ENCODE data around the gene TNS1. TPM values are rescaled to one million over a fixed set of nuclear protein-coding genes. Genes with fewer than 3 reads are reported as not detected.
"Not testable (repeated sequence)": the region's sequence is repeated elsewhere in the genome, so short reads cannot be mapped to it uniquely, and the experiment has no call there.

The TNS1 gene
- total RNA-seq, 2 experiments from 2014 or later = 0.15 to 0.61 TPM

DNA sequence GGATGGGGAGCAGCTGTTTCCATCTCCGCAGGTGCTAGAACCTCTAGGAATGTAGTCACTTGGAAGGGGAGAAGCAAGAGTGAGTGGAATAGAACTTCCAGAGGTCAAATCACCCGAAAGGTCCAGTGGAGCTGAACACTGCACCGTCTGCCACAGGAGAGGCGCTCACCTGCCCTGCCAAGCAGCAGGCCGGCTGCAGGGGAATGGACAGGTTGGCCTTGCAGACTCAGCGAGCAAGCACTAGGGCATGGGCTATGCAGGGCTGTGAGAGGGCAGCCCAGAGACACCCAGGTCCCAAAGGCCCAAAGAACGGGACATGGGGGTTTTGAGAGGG, 214.2 kb downstream of the TNS1 start:
- CTCF ChIA-PET = interaction anchor here (0.8 to 3.3 kb wide), 13 partner anchors 10 to 245 kb away, joined by 3 to 20 read pairs (median 6); no protein-coding TSS in a partner anchor
- POLR2A ChIA-PET = no interaction called here

DNA sequence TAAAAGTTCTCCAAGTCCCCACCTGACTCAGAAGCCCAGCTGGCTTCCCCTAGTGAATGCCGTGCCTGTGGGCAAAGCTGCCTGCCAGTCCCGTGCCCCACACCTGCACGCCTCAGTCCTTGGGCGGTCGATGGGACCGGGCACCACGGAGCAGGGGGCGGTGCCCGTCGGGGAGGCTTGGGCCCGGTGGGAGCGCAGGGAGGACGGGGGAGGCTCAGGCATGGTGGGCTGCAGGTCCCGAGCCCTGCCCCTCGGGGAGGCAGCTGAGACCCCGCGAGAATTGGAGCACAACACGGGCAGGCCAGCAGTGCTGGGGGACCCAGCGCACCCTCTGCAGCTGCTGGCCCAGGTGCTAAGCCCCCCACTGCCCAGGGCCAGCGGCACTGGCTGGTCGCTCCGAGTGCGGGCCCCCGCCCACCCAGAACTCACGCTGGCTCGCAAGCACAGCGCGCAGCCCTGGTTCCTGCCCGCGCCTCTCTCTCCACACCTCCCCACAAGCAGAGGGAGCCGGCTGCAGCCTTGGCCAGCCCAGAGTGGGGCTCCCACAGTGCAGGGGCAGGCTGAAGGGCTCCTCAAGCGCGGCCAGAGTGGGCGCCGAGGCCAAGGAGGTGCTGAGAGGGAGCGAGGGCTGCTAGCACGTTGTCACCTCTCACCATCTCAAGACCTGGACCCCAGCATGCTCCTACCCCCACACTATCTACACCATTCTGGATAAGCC, 215.5 kb downstream of the TNS1 start:
- POLR2A ChIA-PET = no interaction called here
- CTCF ChIA-PET = interaction anchor here (1.3 to 3.0 kb wide), 5 partner anchors 100 to 281 kb away, joined by 5 to 24 read pairs (median 14); partner anchors contain the start of gene RUFY4

DNA sequence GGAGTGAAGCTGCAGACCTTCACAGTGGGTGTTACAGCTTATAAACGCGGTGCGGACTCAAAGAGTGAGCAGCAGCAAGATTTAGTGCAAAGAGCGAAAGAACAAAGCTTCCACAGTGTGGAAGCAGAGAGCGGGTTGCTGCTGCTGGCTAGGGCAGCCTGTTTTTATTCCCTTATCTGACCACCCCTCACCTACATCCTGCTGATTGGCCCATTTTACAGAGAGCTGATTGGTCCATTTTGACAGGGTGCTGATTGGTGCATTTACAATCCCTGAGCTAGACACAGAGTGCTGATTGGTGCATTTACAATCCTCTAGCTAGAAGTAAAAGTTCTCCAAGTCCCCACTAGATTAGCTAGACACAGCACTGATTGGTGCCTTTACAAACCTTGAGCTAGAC, 216.2 kb downstream of the TNS1 start:
- POLR2A ChIA-PET = not testable (repeated sequence)

DNA sequence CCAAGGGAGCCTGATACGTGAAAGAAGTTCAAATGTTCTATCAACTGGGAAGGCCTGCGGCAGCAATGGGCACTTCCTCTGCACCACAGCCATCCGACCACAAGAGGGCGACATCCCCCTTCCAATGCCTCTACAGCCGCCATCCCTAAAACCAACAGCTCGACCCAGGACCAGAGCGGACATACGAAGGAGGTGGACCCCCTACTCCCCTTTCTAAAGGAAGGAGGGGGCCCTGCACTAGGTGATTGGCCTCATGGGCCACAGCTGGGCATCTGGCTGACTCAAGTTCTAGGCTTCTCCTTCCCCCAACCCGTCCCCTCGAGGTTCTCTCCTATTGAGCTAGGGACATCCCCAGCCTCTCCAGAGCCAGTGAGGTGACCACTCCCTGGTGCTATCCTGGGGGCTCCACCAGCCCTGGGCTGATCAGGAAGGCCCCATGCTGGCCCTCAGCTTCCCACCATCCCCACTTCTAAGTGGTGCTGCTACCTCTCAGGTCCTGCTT, 217.2 kb downstream of the TNS1 start:
- CTCF ChIA-PET = interaction anchor here (0.8 to 3.0 kb wide), 16 partner anchors 8 to 251 kb away, joined by 3 to 24 read pairs (median 4); no protein-coding TSS in a partner anchor
- POLR2A ChIA-PET = no interaction called here

More for the DNA sequence above, 216.2 kb downstream of the TNS1 start:
- CTCF ChIA-PET = interaction anchor here (1.3 to 3.0 kb wide), 7 partner anchors 9 to 282 kb away, joined by 5 to 24 read pairs (median 12); partner anchors contain the start of gene RUFY4

DNA sequence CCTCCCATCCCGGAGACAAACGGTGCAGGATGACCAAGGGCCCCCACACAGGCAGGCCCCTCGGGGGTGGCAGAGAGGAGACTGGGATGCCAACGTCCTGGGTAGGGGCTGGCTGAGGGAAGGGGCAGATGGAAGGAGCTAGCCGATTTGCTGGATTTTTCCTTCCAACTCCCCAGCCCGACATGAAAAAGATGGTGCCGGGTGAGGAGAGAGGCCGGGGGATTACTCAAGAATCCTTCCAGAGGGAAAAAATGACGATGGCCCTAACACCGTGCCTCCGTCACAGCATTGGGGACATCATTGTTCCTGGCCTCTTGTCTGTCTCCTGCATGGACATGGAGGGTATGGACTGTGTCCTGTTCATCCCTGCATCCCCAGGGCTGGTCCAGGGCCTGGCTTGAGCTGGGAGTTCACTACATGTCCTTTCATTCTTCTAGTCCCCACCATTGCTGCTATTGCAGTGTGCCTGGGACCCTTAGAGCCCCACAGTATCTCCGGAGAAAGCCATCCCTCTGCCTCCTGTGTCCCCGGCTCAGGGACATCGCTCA, 217.7 kb downstream of the TNS1 start:
- POLR2A ChIA-PET = no interaction called here
- CTCF ChIA-PET = interaction anchor here (0.9 to 3.0 kb wide), 15 partner anchors 8 to 251 kb away, joined by 3 to 24 read pairs (median 5); no protein-coding TSS in a partner anchor

DNA sequence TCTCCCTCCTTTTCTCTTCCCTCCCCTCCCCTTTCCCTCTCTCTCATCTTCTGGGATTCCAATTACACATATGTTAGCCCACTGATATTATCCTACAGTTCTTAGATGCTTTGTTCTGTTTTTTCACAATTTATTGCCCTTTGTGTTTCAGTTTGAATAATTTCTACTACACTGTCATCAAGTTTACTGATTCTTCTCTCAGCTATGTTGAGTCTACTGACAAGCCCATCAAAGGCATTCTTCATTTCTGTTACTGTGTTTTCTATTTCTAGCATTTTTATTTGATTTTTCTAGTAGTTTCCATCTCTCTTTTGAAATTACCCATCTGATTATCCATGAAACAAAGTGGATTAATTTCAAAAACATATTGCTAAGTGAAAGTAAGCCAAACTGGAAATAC, 219.6 kb downstream of the TNS1 start:
- CTCF ChIA-PET = no interaction called here
- POLR2A ChIA-PET = no interaction called here

DNA sequence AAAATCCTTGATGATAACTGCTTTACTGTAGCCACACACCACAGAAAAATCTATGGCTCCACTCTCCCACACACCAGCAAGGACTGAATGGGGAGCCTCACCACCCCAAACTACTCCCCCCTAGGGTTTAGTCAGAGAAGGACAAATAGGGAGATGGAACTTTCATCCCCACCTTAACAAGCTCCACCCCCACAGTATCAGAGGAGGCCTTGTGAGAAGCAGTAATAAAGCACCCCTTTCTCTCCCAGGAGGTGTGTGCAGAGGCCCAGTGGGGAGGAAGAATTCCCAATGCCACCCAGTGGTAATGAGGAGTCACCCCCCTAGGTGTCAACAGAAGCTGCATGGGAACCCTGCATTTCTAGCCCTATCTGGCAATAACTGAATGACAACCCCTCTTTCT, 224.9 kb downstream of the TNS1 start:
- POLR2A ChIA-PET = no interaction called here

DNA sequence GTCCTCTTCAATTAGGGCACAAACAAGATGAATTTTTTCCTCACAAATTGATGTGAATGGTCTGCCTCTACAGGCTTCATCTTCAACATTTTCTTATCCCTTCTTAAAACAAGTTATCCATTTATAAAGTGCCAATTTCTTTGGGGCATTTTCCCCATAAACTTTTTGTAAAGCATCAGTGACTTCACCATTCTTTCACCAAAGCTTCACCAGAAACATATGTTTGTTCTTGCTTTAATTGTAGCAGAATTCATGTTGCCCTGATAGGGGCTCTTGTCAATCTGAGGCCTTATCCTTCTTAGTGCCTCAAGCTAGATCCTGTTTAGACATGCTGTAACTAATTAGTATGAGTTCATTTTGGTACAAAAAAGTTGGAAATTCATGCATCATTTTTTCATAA, 226.2 kb downstream of the TNS1 start:
- ChIA-PET CTCF (interaction anchor here (0.7 to 3.5 kb wide), 4 partner anchors 9 to 1094 kb away, joined by 3 to 20 read pairs (median 4); no protein-coding TSS in a partner anchor), POLR2A (no interaction called here)

More for the DNA sequence above, 224.9 kb downstream of the TNS1 start:
- CTCF ChIA-PET = interaction anchor here (1.3 to 3.5 kb wide), 3 partner anchors 8 to 21 kb away, joined by 4 to 20 read pairs (median 6); no protein-coding TSS in a partner anchor

DNA sequence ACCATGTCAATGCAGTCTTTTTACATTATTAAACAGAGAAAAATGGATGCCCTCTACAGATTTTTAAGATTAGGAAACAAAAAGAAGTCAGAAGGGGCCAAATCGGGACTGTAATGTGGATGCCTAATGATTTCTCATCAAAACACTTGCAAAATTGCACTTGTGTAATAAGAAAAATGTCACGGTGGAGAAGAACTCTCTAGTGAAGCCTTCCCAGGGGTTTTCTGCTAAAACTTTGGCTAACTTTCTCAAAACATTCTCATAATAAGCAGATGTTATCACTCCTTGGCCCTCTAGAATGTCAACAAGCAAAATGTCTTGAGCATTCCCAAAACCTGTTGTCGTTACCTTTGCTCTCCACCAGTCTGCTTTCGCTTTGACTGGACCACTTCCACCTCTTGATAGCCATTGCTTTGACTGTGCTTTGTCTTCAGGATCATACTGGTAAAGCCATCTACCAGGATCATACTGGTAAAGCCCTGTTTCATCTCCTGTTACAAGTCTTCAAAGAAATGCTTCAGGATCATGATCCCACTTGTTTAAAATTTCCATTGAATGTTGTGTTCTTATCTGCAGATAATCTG, 226.8 kb downstream of the TNS1 start:
- CTCF ChIA-PET = interaction anchor here (0.7 to 2.0 kb wide), 3 partner anchors 10 to 1094 kb away, joined by 3 to 6 read pairs (median 3); no protein-coding TSS in a partner anchor
- POLR2A ChIA-PET = no interaction called here

DNA sequence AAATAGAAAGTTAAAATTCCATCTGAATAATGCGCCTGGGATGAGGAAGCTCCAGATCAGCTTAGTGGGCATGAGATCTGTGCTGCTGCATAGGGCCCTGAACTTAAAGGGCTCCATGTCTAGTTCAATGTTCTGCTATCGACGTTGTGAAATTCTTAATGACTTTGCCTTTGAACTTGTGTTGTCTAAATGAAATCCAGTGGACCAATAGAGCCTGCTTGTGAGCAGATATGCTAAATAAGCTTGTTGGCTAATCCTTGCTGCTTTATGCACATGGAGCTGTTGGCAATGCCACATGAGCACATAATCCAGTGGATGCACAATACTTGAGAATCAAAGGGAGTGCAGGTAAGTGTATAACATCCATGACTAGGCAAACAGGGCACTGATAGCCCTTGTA, 228.6 kb downstream of the TNS1 start:
- POLR2A ChIA-PET = no interaction called here
- CTCF ChIA-PET = interaction anchor here (0.8 to 1.7 kb wide), 2 partner anchors 11 to 17 kb away, joined by 3 to 4 read pairs; no protein-coding TSS in a partner anchor

DNA sequence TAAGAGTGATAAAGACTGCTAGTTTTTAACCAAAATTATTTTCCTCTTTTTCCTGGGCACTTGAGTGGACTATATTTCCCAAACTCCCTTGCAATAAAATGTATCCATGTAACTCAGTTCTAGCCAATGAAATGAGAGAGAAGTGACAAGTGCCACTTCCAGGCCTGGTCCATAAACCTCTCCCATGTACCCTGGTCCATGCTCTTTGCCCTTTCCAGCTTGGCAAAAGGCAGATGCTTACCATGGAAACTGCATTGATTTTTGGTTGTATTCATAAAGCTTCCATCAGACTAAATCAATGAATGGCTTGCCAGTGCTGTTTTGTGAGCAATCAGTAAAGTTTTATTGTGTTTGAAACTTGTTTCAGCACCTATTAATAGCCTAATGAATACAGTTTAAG, 229.3 kb downstream of the TNS1 start:
- ChIA-PET CTCF (interaction anchor here (0.8 to 1.7 kb wide), 2 partner anchors 11 to 17 kb away, joined by 3 to 4 read pairs; no protein-coding TSS in a partner anchor), POLR2A (no interaction called here)

DNA sequence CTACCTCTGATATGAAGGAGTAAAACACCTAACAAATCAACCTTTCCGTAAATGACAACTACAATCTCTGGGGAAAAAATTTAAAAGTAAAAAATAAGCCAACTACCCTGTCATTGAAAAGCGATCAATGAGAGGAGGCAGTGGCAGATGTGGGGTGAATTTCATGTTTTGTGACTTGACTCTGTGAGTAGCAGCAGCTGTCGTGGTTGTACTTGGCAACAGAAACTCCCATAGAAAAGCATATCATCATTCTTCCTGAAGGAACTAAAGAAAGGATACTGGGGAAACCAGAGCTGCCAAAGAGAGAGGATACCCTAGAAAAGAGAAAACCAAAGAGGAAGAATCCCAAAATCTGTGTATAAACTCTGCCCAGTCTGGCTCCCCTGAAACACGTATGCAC, 236.4 kb downstream of the TNS1 start:
- CTCF ChIA-PET = no interaction called here
- POLR2A ChIA-PET = no interaction called here

DNA sequence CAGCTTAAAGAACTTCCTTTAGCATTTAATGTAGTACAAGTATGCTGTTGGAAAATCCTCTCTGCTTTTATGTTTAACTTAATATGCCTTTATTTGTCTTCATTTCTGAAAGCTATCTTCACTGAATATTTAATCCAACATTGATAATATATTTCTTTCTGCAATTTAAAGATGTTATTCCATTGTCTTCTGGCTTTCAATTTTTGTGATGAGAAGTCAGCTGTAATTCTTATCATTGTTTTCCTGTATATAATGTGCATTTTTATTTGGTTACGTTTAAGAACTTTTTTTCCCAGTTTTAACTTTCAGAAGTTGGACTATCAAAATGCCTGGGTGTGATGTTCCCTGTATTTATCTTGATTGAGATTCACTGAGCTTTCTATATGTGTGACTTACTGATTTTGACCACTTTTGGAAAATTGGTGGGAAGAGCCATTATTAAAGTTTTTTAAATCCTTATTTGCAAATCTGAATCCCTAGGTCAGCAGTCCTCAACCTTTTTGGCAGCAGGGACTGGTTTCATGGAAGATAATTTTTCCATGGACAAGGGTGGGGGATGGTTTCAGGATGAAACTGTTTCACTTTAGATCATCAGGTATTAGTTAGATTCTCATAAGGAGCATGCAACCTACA, 241.0 kb downstream of the TNS1 start:
- CTCF ChIA-PET = no interaction called here

DNA sequence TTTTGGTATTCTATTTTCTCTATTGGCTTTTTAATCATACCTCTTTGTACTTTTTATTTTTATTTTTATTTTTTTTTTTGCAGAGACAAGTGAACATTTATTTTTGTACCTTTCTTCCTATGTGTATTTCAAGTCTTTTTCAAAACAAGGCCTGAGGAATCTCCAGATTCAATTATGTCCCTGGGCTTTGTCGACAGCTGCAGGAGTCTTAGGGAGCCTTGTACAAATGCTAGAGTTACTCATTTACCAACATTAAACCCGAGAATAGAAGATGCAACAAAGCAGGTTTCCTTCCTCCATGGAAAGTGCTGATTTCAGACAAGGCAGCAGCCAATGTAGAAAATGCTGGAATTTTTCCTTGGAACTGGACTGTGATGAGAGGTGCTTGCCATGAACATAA, 242.8 kb downstream of the TNS1 start:
- CTCF ChIA-PET = no interaction called here
- POLR2A ChIA-PET = no interaction called here

More for the DNA sequence above, 241.0 kb downstream of the TNS1 start:
- POLR2A ChIA-PET = interaction anchor here (0.5 kb wide), 1 partner anchor 129 kb away, joined by 4 read pairs; no protein-coding TSS in a partner anchor

DNA sequence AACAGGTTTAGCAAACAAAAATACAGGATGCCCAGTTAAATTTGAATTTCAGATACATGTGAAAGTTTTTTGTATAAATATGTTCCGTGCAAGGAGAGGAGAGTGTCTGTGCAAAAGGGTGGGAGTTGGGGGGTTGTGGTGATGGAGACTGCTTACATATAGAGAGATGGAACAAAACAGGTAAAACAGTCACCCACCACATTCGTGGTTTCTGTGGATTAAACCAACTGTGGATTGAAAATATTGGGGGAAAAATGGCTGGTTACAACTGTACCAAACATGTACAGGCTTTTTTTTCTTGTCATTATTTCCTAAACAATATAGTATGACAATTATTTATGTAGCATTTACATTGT, 245.7 kb downstream of the TNS1 start:
- CTCF ChIA-PET = interaction anchor here (0.6 to 1.9 kb wide), 4 partner anchors 21 to 1929 kb away, joined by 3 to 4 read pairs (median 4); no protein-coding TSS in a partner anchor
- POLR2A ChIA-PET = no interaction called here

DNA sequence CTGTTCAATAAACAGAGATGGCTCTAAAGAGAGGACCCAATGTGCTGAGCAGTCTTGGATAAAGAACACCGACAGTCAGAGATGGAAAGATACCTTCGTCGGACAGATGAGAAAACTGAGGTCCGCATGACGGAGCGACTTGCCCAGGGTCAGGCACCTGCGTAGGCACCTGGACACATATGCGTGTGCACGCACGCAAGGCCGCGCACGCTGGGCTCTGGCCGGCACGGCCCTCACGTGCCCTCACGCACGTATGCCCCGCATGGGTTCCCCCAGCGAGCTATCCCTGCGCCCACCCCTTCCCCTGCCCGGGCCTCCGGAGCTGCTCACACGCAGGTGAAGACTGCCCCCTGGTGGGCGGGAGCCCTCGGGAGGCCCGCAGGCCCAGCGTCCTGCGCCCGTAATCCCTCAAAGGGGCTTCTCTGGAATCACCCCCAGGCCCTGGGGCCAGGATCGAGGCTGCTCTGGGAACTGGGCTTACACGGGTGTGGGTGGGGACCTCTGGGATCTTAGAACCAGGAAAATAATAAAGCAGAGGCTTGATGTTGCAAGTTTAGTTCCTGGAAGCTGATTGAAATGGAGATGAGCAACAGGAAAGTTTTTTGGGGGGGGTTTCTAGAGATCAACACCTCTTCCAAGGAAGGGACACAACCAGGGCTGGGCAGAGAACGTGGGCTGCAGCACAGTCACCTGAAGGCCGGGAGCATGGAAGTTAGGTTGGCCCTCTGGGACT, 246.3 kb downstream of the TNS1 start:
- CTCF ChIA-PET = interaction anchor here (0.6 to 1.9 kb wide), 4 partner anchors 22 to 1930 kb away, joined by 3 to 4 read pairs (median 4); no protein-coding TSS in a partner anchor
- POLR2A ChIA-PET = no interaction called here

DNA sequence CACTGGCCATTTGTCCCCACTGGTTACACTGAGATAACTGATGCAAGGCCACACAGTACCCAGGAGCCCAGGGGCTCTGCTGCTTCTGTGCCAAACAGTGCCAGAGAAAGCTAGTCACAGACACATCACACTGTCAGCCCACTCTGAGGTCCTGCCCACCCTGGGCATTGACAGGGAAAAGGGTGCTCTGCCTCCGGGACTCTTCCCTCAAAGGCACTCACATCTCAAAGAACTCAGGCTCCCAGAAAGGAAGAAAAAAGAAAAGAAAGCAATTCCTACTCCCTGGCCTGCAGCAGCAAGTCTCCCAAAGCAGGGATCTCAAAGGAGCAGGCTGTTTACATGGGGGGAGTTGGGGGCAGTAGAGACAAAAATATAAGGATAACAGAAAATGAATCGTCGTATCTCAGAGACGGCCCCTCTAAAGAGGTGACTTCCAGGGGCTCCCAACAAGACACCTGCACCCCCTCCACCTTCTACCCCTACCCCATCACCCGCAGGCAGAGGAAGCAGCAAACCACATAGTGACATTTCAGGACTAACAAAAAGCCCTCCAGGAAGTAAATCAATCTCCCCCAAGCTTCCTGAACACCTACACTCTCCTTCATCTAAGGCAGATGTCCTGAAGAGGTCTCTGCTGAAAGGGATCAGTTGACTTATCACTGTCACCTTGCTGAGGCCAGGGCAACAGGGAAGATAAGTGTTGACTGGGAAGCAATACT, 247.6 kb downstream of the TNS1 start:
- POLR2A ChIA-PET = no interaction called here

DNA sequence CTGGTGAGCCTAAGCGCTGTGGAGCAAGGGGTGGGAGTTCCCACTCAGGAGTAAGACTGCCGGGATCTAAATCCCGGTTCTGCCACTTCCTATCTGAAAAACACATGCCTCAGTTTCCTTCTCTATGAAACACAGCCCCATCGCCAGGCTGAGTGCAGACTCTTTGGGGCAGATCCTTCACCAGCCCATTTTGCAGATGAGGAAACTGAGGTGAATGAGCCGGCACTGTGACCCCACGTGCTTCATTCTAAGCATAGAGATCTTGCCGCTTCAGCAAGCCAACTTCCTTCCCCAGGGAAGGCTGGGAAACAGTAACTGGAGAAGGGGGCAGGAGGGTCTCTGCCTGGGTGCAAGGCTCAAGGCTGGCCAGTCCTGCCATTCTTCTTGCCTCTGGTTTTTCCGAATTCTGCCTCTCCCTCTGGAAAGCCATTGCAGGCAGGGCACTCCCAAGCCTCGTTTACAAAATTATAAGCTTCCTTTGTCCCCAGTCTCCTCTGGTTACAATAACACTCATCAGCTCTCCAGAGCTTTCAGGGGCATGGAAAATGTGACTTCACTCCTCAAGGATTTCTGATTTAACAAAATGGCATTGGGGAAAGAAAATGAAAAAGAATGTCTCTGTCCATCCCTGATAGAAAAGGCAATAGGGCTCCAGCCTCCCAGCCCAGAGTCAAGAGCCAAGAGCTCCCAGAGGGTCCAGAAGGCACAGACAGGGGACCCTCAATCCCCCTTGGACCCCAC, 249.2 kb downstream of the TNS1 start:
- CTCF ChIA-PET = no interaction called here

More for the DNA sequence above, 247.6 kb downstream of the TNS1 start:
- CTCF ChIA-PET = no interaction called here

More for the DNA sequence above, 249.2 kb downstream of the TNS1 start:
- POLR2A ChIA-PET = no interaction called here
